ENCODE measurements around the gene FSD2.

GRCh38 chr15:82835391-82835917, 29.6 kb upstream of the FSD2 start:
- TF ChIP-seq CTCF (IDR thresholded peaks at IDR 0.05) = no peak
- no peak for TF ChIP-seq POLR2A (IDR thresholded peaks at IDR 0.05)

Data from esophagus squamous epithelium (tissue), 4 donors.